DMS79 treated with DMSO at 0.1 percent for 48 hours (cell line): ENCODE data around the gene MYCBPAP.
A peak's percentile ranks its signal among the peaks of the same experiment; 100 is the strongest.

Experiments used
- DNase-seq: peaks from one replicate; lab custom pipeline; 2025; lab: John Stamatoyannopoulos, UW

Gene MYCBPAP

DNA sequence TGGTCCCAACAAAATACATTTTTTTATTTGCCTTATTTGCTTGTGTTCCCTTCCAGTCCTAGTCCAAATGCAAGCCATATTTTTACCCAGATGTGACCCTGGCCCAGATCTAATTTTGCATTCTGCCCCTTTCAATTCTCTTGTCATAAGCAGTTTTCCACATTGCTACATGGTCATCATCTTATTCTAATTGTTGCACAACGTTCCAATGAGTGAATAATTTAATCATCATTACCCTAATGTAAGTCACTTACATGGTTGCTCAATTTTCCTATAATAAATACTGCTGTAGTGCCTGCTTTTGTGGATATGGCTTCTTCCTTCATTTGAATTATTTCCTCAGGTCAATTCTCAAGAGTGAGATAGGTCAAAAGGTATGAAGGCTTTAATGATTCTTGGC, 16.7 kb upstream of the MYCBPAP start:
- DNase-seq = no peak

GRCh38 chr17:50492214-50492613, 16.0 kb upstream of the MYCBPAP start:
- DNase-seq = no peak

- no peak for DNase-seq
These were observed 14.5 kb upstream of the MYCBPAP start for GRCh38 chr17:50493744-50494143.

DNA sequence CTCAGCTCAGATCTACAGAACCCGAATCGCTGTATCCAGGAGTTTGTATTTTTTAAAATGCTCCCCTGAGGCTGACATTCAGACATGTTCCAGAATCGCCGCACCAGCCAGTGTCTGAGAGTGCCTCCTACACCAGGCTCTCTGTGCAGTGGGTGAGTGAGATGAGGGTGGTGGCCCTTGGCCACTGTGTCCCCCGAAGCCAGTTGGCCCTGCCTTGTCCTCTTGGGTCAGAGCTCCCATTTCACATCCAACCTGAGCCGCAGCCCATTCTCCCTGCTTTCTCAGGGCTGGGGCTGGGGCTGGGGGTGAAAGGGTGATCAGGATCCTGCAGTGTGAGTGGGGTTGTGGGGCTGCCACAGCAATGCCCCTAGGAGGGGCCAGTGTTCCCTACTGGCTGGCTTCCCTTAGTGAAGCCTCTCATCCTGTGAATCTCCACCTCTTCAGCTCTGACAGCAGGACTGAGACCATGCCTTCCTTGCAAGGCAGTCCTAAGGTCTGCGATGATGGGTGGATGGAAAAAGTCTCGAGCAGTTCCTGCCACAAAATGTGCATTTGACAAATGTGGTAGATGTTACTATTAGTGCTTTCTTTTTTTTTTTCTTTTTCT, 12.9 kb upstream of the MYCBPAP start:
- no peak for DNase-seq

GRCh38 chr17:50495918-50496317, 12.3 kb upstream of the MYCBPAP start:
- DNase-seq = no peak

DNA sequence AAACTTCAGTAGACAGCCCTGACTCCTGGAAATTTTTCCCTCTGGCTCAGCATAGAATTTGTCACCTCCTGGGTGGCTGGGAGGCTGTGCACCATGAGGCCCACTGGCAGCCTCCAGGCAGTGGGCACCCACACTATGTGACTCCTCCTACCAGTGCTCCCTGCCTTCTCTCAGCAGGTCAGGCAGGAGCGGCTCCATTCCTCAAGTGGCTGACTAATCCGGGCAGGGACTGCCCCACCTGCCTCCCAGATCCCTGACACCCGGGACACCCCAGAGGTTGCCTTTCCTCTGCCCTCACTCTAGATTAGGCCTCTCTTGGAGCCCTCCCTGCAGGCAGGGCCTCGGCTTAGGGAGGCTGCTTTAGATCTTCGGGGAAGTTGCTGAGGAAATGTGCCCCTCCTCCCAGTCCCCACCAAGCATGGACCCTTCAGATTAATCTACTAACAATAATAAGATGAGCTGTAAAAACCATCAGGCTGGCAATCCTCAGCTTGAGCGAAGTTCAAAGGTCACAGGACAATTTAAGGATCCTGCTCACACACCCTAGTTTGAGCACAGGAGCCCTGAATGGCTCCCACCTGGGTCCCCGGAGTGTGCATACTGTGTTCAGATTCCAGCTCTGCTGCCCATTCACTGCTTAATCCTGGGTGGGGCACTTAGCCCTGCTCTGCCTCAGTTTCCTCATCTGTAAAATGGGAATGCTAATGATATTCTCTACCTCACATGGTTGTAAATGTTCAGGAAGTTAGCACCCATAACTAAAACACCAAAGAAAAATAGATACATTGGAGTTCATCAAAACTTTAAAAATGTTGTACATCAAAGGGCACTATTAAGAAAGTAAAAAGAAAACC, 10.0 kb upstream of the MYCBPAP start:
- DNase-seq = no peak

DNA sequence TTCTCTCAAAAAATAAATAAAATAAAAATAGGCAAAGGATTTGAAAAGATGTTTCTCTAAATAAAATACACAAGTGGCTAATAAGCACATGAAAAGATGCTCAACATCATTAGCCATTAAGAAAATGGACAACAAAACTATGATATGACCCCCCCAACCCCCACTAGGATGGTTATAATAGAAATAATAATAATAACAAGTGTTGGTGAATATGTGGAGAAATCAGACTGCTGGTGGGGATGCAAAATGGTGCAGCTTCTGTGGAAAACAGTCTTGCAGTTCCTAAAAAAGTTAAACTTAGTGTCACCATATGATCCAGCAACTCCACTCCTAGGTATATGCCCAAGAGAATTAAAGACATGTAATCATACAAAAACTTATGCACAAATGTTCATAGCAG, 9.0 kb upstream of the MYCBPAP start:
- DNase-seq = no peak

DNA sequence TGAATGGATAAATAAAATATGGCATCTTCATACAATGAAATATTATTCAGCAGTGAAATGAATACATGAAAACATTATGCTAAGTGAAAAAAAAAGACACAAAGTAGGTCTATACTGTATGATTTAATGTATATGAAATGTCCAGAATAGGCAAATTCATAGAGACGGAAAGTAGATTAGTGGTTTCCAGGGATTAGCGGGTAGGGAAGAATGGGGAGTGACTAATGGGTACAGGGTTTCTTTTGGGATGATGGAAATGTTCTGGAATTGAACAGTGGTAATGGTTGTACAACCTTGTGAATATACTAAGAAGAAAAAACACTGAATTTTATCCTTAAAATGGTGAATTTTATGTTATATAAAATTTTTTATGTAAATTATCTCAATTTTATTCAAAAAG, 8.5 kb upstream of the MYCBPAP start:
- DNase-seq = no peak

DNA sequence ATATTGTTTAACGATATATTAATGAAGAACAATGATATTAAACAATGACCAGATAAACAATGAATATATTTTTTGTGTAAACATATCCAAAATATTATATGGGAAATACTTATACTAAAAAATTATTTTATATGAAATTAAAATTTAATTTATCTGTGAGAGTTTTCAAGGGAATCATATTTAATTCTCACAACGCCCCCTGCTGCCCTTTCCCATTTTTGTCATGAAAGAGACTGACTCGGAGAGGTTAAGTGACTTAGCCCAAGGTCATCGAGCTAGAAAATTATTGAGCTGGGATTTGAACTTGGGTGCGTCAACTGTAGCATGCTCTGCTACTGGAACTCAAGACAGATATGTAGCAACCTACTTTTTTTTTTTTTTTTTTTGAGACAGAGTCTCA, 7.2 kb upstream of the MYCBPAP start:
- DNase-seq = no peak

DNA sequence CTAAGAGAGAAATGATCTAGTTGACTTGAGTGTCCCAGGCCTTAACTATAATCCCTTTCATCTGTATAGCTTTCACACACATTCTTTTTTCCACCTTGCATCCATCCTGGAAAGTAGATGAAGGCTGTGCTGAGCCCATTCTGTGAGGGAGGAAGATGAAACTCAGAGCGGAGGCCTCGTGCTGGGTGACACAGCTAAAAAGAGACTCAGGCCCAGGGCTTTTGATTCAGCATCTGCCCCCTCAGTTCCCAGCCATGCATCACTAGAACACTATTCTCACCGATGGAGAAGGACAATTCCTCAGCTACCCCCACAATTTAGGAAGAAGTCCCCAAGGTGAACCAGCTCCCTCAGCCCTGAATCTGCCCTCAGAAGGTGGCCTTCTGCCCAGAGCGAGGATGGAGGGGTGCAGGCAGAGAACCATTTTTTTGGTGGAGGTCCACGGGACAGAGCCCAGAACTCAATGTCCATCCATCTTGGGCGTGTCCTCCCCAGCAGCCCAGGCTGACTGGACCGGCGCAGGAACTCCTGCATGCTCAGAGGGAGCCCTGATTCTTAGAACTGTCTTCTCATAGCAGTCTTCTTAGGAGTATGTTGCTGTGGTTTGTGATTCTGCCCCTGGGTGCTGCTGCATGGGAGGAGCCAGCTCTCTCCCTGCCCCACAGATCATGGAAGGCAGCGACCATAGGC, 5.8 kb upstream of the MYCBPAP start:
- DNase-seq = no peak

DNA sequence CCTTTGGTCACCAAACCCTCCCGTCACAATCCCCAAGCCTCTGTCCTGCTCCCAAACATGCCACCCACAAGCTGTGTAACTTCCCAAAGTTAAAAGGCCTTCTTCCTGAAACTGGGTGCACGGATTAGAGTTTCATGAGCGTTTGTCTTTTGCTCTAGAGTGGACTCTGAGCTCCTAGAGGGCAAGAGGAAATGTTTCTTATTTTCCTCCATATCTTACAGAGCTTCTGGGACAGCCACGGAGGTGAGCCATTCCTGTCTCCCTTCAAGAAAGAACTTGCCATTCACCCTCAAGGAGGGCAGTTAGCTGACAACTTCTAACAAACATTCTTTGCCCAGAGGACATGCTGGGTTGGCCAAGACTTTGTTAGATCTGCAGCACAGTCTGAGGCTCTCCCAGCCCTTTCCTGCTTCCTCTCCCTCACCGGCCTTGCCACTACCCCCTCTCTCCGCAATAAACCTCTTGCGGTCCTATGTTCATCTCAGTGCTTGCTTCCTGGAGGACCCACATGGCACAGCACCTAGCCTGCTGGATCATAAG, 2.6 kb upstream of the MYCBPAP start:
- no peak for DNase-seq

- DNase-seq = no peak
These were observed 1.9 kb upstream of the MYCBPAP start for GRCh38 chr17:50506298-50506697.

DNA sequence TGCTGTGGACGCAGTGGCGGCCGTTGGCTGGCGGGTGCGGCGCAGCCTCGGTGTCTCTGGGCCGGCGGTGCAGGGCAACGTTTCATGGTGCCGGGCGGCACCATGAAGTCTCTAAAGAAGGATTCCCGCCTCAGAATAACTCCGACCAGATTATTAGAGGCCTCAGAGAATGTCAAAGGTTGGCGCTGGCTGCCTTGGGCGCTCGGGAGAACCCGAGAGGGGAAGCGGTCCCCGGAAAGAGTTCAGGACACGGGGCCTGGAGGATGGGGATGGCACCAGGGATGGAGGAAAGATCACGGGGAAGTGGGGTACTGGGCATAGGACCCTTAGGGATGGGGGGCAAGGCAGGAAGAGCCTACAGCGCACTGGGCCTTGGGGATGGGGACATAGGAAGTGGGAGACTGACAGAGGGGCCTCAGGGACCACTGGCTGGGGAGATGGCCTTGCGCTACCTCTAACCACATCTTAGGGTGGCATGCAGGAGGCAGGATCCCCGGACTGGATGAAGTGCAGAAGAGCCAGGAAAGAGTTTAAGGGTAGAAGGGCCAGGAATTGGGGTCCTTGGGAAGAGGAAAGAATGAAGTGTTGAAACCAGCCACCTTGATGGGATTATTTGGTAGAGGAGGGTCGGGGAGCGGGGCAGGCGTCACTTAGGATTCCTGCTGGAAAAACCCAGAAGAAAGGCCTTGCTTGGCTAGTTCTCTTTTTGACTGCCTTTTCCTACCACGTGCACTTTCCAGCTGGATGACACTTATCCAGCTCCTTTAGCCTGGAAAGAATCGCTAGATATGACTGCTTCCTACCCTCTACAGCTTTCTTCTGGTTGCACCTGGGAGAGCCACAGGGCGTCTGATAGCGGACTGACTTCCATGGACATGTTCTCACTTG, 578 bp downstream of the MYCBPAP start:
- peak; percentile 12 for DNase-seq

DNA sequence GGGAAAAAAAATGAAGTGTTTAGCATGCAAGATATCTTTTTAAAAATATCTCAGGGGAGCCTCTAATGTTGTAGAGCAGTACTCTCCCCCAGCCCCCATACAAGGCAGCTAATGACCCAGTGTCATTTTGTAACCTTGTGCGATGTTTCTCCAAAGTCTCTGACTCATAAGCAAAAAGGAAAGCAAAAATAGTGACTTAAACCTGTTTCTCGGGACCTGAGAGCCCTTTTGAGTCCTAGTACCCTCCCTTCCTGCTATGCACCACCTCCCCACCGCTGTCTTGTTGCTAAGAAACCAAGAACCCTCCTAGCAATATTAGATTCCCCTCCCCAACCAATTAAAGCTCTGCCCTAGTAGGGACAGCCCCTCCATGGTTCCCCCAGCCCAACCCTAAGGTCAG, 2.8 kb downstream of the MYCBPAP start:
- DNase-seq = no peak

DNA sequence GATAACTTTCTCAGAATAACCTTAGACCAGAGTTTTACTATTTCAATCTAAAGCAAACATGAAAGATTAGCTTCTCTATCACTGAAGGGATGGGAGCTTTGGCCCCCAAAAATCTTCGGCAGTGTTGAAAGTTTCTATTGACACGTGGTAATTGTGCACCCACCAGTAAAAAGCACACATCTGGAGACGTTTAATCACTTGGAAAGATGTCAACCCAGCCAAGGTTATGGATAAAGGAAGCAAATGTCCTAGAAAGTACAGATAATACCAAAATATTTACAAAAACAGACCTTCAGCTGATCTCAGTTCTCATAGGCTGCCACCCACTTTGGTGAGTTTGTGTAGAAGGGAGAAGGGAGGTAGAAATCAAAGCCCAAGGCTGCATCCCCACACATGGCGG, 5.3 kb downstream of the MYCBPAP start:
- DNase-seq = no peak

DNA sequence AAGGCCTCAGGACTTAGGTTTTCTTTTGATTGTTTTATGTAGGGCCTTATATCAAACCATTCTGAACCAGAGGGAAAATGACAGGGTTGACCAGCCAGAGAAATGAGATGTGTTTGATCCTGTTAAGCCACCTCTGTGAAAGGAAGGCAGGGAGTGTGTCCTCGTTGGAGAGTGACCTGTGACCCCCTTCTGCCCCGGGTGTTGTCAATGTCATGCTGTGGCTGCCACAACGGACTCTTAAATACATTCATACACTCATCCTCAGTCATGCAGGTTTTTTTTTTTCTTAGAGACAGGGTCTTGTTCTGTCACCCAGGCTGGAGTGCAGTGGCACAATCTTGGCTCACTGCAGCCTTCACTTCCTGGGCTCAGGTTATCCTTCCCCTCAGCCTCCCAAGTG, 6.1 kb downstream of the MYCBPAP start:
- DNase-seq = no peak

DNA sequence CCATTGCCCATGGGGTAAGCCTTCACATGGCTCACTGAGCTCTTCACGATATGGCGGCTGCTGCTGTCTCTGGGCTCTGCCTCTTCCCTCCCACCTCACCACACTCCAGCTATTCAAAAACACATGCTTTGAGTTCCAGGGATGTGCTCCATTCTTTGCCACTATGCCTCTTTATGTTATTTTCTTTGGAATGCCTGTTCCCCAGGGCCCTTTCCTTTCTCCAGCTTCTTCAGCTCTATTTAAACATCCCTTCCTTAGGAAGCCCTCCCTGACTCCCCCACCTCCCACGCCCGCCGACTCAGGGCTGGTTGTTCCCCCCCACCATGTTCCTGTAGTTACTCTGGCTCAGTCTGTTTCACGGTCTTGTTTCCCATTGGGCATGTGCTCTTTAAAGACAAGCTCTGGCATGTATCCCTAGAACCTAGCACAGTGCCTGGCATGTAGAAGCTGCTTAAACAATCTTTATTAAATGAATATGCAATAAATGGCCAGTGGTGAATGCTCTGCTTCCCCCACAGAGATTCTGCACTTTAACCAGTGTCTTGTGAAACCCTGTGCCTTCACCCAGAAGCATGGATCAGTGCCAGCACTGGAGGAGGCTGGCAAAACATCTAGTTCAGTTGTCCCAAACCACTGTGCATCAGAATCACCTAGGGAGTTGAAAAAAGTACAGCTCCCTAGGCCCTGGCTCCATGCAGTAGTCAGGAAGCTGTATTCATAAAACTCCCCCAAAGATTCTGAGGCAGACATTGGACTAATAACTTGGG, 6.9 kb downstream of the MYCBPAP start:
- no peak for DNase-seq

- DNase-seq = no peak
These were observed 8.8 kb downstream of the MYCBPAP start for GRCh38 chr17:50517011-50517410.

GRCh38 chr17:50517504-50518383, 9.5 kb downstream of the MYCBPAP start:
- no peak for DNase-seq

GRCh38 chr17:50518384-50519023, 10.3 kb downstream of the MYCBPAP start:
- no peak for DNase-seq
